Measurements from ENCODE around the gene COG7.

DNA sequence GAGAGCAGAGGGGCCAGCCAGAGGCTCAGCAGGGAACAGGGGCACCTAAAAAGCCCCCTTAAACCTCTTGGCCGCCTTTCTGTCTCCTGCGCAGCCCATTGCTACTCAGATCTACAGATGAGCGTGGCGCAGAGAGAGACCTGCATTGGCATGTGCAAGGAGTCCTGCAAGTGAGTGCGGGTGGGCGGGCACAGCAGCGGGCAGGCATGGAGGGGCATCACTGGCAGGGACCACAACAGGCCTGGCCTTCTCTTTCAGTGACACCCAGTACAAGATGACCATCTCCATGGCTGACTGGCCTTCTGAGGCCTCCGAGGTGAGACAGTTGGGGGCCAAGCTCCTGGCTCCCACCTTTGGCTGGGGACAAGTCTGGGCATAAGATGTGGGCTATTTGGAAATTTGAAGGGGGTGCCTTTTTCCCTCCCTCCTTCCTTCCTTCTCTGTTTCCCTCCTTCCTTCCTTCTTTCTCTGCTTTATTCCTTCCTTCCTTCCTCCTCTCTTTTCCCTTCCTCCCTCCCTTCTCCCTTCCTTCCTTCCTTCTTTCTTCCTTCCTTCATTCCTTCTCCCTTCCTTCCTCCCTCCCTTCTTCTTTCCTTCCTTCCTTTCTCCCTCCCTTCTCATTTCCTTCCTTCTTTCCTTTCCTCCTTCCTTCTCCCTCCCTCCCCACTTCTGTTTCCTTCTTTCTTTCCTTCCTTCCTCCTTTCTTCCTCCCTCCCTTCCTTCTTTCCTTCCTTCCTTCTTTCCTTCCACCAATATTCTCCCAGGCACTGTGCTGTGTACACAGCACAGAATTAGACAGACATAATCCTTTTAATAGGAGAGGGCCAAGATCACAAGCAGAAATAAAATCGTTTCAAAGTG, 75.7 kb downstream of the COG7 start:
- TF ChIP-seq ZFP3 (CRISPR knock-in tag; IDR thresholded peaks at IDR 0.05) (no peak), RARB (CRISPR knock-in tag; IDR thresholded peaks at IDR 0.05) (no peak), ISL1 (CRISPR knock-in tag; IDR thresholded peaks at IDR 0.05) (no peak), ESRRG (CRISPR knock-in tag; IDR thresholded peaks at IDR 0.05) (no peak), ZNF565 (CRISPR knock-in tag; conservative IDR thresholded peaks at IDR 0.05; ENCODE audit: low read depth) (no peak), GLIS3 (CRISPR knock-in tag; IDR thresholded peaks at IDR 0.05) (no peak), ZFP30 (CRISPR knock-in tag; IDR thresholded peaks at IDR 0.05) (no peak)
- TF ChIP-seq, protein P1, sequence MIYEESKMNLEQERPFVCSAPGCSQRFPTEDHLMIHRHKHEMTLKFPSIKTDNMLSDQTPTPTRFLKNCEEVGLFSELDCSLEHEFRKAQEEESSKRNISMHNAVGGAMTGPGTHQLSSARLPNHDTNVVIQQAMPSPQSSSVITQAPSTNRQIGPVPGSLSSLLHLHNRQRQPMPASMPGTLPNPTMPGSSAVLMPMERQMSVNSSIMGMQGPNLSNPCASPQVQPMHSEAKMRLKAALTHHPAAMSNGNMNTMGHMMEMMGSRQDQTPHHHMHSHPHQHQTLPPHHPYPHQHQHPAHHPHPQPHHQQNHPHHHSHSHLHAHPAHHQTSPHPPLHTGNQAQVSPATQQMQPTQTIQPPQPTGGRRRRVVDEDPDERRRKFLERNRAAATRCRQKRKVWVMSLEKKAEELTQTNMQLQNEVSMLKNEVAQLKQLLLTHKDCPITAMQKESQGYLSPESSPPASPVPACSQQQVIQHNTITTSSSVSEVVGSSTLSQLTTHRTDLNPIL (CRISPR knock-in tag; IDR thresholded peaks at IDR 0.05; ENCODE audit: low read depth) = no peak
- TF ChIP-seq, protein P2, sequence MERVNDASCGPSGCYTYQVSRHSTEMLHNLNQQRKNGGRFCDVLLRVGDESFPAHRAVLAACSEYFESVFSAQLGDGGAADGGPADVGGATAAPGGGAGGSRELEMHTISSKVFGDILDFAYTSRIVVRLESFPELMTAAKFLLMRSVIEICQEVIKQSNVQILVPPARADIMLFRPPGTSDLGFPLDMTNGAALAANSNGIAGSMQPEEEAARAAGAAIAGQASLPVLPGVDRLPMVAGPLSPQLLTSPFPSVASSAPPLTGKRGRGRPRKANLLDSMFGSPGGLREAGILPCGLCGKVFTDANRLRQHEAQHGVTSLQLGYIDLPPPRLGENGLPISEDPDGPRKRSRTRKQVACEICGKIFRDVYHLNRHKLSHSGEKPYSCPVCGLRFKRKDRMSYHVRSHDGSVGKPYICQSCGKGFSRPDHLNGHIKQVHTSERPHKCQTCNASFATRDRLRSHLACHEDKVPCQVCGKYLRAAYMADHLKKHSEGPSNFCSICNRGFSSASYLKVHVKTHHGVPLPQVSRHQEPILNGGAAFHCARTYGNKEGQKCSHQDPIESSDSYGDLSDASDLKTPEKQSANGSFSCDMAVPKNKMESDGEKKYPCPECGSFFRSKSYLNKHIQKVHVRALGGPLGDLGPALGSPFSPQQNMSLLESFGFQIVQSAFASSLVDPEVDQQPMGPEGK (CRISPR knock-in tag; IDR thresholded peaks at IDR 0.05; ENCODE audit: borderline replicate concordance) = no peak
